ENCODE data around the gene FRRS1L.

The FRRS1L gene

DNA sequence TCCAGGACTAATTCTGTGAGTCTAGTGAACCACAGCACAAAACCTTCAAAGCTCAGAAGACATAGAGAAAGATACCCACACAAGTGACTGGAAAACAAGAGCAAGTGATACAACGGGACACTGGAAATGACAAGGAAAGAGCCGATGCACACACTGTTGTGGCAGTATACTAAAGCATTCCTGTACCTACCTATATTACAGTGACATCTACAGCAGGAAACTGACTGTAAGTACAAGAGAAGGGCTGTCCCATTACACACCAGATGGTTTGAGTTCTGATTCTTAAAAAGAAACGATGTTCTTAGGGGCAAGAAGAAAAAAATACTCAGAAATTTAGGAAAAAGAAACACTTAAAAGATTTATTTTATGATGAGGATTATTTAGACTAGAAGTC lies 65.8 kb downstream of the FRRS1L start:
- TF ChIP-seq TAF1 (IDR thresholded peaks at IDR 0.05; ENCODE audit: low read depth, low read length) (no peak), POLR2A (IDR thresholded peaks at IDR 0.05; ENCODE audit: low read depth, low read length) (no peak), POU2F2 (IDR thresholded peaks at IDR 0.05; ENCODE audit: low read depth, low read length) (no peak), POLR2AphosphoS5 (IDR thresholded peaks at IDR 0.05; ENCODE audit: low read depth, low read length) (no peak), PAX5 (IDR thresholded peaks at IDR 0.05; ENCODE audit: insufficient read depth, low read length, severe bottlenecking) (no peak), SPI1 (IDR thresholded peaks at IDR 0.05; ENCODE audit: low read depth, low read length) (no peak)
- DNase-seq (ENCODE audit: insufficient read length, low spot score) (no peak), FAIRE-seq (no peak)

DNA sequence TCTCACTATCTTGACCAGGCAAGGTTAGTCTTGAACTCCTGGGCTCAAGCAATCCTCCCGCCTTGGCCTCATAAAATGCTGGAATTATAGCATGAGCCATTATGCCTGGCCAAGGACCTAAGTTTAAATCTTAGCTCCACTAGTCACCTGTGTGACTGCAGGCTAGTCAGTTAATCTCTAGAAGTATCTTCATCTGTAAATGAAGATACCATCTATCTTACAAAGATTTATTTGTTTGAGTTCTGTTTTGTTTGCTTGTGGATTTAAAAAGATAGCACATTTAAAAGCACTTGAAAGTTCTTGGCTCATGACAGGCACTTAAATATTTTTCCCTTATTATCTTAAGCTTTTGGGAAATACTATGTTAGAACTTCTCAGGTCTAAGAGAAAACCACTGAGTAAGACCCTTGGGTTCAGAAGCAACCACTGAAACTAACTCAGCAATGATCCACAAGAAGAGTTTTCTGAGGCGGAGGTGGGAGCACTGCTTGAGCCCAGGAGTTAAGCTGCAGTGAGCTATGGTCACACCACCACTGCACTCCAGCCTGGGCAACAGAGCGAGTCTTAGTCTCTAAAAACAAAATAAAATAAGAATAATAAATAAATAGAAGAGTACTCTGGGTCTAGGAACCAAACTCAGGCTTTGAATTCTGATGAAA lies 66.4 kb downstream of the FRRS1L start:
- TF ChIP-seq SPI1 (IDR thresholded peaks at IDR 0.05; ENCODE audit: low read depth, low read length) (no peak), TAF1 (IDR thresholded peaks at IDR 0.05; ENCODE audit: low read depth, low read length) (no peak), PAX5 (IDR thresholded peaks at IDR 0.05; ENCODE audit: insufficient read depth, low read length, severe bottlenecking) (no peak), POLR2A (IDR thresholded peaks at IDR 0.05; ENCODE audit: low read depth, low read length) (no peak), POLR2AphosphoS5 (IDR thresholded peaks at IDR 0.05; ENCODE audit: low read depth, low read length) (no peak), POU2F2 (IDR thresholded peaks at IDR 0.05; ENCODE audit: low read depth, low read length) (no peak)
- DNase-seq (ENCODE audit: insufficient read length, low spot score) (no peak), FAIRE-seq (no peak)

DNA sequence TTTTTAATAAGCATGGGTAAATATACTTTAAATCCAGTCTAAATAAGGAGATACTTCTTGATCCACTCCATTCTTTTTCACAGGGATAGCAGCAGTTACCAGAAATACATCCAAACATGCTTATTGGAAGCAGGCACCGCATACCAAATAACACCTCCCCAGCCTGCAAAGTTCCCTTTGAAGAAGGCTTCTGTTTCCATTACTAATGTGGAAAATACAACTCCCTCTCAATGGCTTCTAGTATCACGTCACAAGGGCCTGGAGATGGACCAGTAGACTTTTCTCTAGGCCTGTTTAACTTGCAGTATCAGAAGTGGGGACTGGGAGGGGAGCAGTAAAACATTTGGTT lies 68.1 kb downstream of the FRRS1L start:
- no peak for FAIRE-seq
- TF ChIP-seq TAF1 (IDR thresholded peaks at IDR 0.05; ENCODE audit: low read depth, low read length), result no peak
- TF ChIP-seq SPI1 (IDR thresholded peaks at IDR 0.05; ENCODE audit: low read depth, low read length), result no peak
- no peak for TF ChIP-seq PAX5 (IDR thresholded peaks at IDR 0.05; ENCODE audit: insufficient read depth, low read length, severe bottlenecking)
- TF ChIP-seq POU2F2 (IDR thresholded peaks at IDR 0.05; ENCODE audit: low read depth, low read length), result no peak
- no peak for TF ChIP-seq POLR2AphosphoS5 (IDR thresholded peaks at IDR 0.05; ENCODE audit: low read depth, low read length)
- no peak for TF ChIP-seq POLR2A (IDR thresholded peaks at IDR 0.05; ENCODE audit: low read depth, low read length)
- no peak for DNase-seq (ENCODE audit: insufficient read length, low spot score)

DNA sequence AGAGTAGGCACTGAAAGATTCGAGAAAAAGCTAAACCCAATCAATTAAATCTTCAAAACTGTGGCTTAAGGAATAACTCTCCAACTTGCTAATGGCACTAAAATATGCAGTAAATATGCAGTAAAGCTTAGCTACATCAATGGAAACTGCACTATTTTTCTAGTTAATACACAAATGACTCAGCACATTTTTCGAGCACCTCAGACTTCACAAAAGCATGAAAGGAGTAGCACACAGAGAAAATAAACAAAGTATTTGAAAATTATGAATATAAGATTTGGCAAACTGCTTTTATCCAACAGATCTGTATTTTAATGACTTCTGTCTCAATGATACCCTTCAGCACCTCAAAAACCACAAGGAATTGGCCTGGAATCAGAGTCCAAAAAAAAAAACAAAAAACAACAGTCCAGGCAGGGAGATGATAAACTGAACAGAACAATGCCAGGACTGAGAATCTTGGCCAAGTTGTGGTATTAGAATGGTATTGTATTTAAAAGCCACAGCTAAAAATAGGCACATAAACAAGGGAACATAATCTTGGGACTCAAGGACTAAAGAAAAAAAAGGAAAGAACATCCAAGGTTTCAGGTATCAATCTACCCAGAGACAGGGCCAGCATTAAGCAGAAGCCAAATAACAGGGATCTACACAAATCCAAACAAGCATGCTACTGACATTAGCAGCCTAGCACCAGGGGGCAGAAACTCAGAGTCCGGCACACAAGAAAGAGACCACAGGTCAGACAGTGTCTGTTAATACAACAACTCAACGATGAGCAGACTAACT lies 68.7 kb downstream of the FRRS1L start:
- DNase-seq (ENCODE audit: insufficient read length, low spot score) (no peak), FAIRE-seq (no peak)
- no peak for TF ChIP-seq POU2F2 (IDR thresholded peaks at IDR 0.05; ENCODE audit: low read depth, low read length)
- TF ChIP-seq TAF1 (IDR thresholded peaks at IDR 0.05; ENCODE audit: low read depth, low read length), result no peak
- TF ChIP-seq POLR2A (IDR thresholded peaks at IDR 0.05; ENCODE audit: low read depth, low read length), result no peak
- TF ChIP-seq PAX5 (IDR thresholded peaks at IDR 0.05; ENCODE audit: insufficient read depth, low read length, severe bottlenecking), result no peak
- no peak for TF ChIP-seq SPI1 (IDR thresholded peaks at IDR 0.05; ENCODE audit: low read depth, low read length)

DNA sequence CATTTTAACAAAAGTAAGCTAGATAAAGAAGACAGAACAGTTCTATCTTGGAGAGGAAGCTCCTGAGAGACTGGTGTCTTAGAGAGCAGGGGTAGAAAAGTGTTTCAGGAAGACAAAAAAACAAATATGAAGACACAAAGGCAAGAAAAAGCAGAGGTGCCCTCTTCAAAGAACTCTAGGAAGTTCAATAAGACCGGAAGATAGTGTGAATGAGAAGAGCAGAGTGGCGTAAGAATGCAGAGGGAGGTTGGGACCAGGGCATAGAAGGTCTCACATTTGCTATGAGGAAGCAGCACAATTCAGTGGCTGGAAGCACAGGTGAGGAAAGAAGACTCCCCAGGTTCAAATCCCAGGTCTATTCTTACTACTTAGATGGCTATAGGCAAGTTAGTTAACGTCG lies 69.9 kb downstream of the FRRS1L start:
- TF ChIP-seq PAX5 (IDR thresholded peaks at IDR 0.05; ENCODE audit: insufficient read depth, low read length, severe bottlenecking), result no peak
- FAIRE-seq, result no peak
- no peak for DNase-seq (ENCODE audit: insufficient read length, low spot score)

DNA sequence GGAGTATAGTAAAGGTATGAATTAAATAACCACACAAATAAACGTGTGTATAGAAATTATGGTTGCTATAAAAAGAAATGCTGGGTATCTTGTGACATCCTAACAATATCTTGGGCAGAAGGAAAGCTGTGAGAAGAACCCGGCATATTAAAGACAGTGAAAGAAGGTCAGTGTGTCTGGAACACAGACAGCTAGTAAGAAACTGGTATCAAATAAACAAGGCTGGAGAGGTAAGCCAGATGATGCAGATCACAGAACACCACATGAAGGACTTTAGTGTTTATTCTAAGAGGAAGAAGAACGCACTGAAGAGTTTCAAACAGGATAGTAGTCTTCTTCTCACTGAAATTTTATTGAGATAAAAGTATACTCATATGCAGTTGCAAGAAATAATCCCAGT lies 71.7 kb downstream of the FRRS1L start:
- no peak for FAIRE-seq
- DNase-seq (ENCODE audit: insufficient read length, low spot score), result no peak
- no peak for TF ChIP-seq POLR2AphosphoS5 (IDR thresholded peaks at IDR 0.05; ENCODE audit: low read depth, low read length)
- no peak for TF ChIP-seq POLR2A (IDR thresholded peaks at IDR 0.05; ENCODE audit: low read depth, low read length)
- no peak for TF ChIP-seq POU2F2 (IDR thresholded peaks at IDR 0.05; ENCODE audit: low read depth, low read length)
- TF ChIP-seq SPI1 (IDR thresholded peaks at IDR 0.05; ENCODE audit: low read depth, low read length), result no peak
- TF ChIP-seq PAX5 (IDR thresholded peaks at IDR 0.05; ENCODE audit: insufficient read depth, low read length, severe bottlenecking), result no peak
- no peak for TF ChIP-seq TAF1 (IDR thresholded peaks at IDR 0.05; ENCODE audit: low read depth, low read length)

DNA sequence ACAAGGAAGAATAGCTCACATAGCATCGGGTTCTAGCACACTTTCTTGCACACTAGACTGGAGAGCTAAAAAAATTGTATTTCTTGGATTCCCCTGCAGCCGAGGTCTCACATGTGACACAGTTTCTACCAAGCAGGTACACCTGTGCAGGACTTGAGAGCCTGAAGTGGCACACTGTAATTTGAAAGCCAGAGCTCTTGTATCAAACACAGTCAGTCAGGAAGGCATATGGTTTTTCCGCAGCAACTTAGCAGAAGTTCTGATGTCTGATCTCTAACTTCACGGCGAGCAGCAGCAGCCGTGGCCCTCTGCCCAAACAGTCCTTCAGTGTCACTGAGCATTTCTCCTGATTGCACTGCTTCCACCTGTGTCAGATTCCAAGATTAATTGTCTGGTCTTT lies 72.8 kb downstream of the FRRS1L start:
- TF ChIP-seq POU2F2 (IDR thresholded peaks at IDR 0.05; ENCODE audit: low read depth, low read length), result no peak
- no peak for TF ChIP-seq PAX5 (IDR thresholded peaks at IDR 0.05; ENCODE audit: insufficient read depth, low read length, severe bottlenecking)
- no peak for TF ChIP-seq POLR2A (IDR thresholded peaks at IDR 0.05; ENCODE audit: low read depth, low read length)
- no peak for TF ChIP-seq POLR2AphosphoS5 (IDR thresholded peaks at IDR 0.05; ENCODE audit: low read depth, low read length)
- TF ChIP-seq SPI1 (IDR thresholded peaks at IDR 0.05; ENCODE audit: low read depth, low read length), result no peak
- TF ChIP-seq TAF1 (IDR thresholded peaks at IDR 0.05; ENCODE audit: low read depth, low read length), result no peak
- DNase-seq (ENCODE audit: insufficient read length, low spot score) (no peak), FAIRE-seq (no peak)

DNA sequence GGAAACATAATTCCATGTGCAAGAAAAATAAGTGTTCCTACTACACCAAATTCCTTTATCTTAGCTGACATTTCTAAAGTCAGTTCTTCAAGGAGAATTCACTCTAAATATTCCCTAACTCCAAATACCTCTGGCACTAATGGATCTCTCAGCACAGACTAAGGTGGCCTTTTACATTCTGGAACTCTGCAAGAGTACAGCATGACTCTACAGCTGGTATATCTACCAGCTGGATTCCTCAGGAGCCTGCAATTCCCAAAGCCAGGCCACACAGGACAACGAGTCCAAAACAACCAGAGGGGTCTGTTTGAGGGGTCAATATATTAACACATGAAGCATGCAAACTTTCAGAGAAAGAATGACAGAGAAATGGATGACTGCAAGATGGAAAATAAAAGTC lies 74.5 kb downstream of the FRRS1L start:
- no peak for DNase-seq (ENCODE audit: insufficient read length, low spot score)
- TF ChIP-seq POLR2AphosphoS5 (IDR thresholded peaks at IDR 0.05; ENCODE audit: low read depth, low read length) (no peak), POLR2A (IDR thresholded peaks at IDR 0.05; ENCODE audit: low read depth, low read length) (no peak), SPI1 (IDR thresholded peaks at IDR 0.05; ENCODE audit: low read depth, low read length) (no peak), PAX5 (IDR thresholded peaks at IDR 0.05; ENCODE audit: insufficient read depth, low read length, severe bottlenecking) (no peak), POU2F2 (IDR thresholded peaks at IDR 0.05; ENCODE audit: low read depth, low read length) (no peak), TAF1 (IDR thresholded peaks at IDR 0.05; ENCODE audit: low read depth, low read length) (no peak)
- FAIRE-seq, result no peak

DNA sequence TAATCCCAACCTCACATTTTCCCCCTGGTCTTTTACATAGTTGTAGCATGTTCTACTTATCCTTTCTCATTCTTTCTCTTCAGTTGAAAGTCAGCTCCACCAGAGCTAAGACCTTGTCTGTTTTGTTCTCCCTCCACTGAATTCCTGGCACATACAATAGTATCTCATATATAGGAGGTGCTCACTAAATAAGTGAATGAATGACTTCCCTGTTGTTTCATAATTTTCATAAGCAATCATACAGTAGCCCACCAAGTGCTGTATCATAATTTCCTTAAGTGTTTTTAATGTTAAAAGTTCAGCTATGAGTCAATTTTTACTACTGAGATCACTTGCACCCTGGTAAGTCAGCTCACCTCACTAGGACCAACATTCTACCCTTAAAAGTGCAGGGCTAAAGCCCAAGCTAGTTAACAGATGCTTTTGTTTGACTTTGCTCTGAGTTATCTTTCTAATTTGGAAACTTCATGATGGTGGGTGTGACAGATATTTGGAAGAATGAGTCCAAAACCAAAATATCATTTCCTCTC lies 74.9 kb downstream of the FRRS1L start:
- DNase-seq (ENCODE audit: insufficient read length, low spot score) (no peak), FAIRE-seq (no peak)
- TF ChIP-seq SPI1 (IDR thresholded peaks at IDR 0.05; ENCODE audit: low read depth, low read length), result no peak
- TF ChIP-seq PAX5 (IDR thresholded peaks at IDR 0.05; ENCODE audit: insufficient read depth, low read length, severe bottlenecking), result no peak
- no peak for TF ChIP-seq POLR2A (IDR thresholded peaks at IDR 0.05; ENCODE audit: low read depth, low read length)
- no peak for TF ChIP-seq POU2F2 (IDR thresholded peaks at IDR 0.05; ENCODE audit: low read depth, low read length)
- no peak for TF ChIP-seq POLR2AphosphoS5 (IDR thresholded peaks at IDR 0.05; ENCODE audit: low read depth, low read length)
- no peak for TF ChIP-seq TAF1 (IDR thresholded peaks at IDR 0.05; ENCODE audit: low read depth, low read length)

All from GM12891 (cell line).